DOHH2 (cell line): Measurements from ENCODE around the gene SLC16A12.

Source experiments
- EZH2phosphoT487 ChIP-seq: fragments of 200-600 bp; sonication (generic); IDR thresholded peaks from 2 replicates; pipeline ENCODE4 v1.6.1; 2017; ENCODE audit warnings: borderline replicate concordance, mild to moderate bottlenecking, antibody characterized with exemption, low read length, moderate library complexity, mixed read lengths
- TF ChIP-seq, protein P1 (sequence below): fragments of 200-600 bp; sonication (generic); IDR thresholded peaks from one replicate; pipeline ENCODE4 v1.5.1; 2014; ENCODE audit warnings: antibody characterized with exemption, mild to moderate bottlenecking, low read depth, low read length; ENCODE audit not compliant: poor library complexity, severe bottlenecking

DNA sequence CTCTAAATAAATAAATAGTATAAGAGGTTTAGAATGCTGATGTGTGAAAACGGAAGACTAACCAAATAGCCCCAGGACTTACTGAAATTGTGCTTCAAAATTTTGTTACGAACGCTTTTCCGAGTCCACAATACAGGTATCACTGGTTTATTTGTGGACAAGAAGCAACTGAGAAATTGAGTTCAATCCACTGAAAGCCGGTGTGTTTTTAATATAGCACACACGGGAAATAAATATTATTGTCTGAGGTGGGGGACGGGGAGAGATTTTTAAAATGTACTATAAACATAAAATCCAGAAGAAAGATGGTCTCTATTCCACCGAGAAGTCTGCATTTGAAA lies 598 bp downstream of the SLC16A12 start:
- TF ChIP-seq, protein P1, sequence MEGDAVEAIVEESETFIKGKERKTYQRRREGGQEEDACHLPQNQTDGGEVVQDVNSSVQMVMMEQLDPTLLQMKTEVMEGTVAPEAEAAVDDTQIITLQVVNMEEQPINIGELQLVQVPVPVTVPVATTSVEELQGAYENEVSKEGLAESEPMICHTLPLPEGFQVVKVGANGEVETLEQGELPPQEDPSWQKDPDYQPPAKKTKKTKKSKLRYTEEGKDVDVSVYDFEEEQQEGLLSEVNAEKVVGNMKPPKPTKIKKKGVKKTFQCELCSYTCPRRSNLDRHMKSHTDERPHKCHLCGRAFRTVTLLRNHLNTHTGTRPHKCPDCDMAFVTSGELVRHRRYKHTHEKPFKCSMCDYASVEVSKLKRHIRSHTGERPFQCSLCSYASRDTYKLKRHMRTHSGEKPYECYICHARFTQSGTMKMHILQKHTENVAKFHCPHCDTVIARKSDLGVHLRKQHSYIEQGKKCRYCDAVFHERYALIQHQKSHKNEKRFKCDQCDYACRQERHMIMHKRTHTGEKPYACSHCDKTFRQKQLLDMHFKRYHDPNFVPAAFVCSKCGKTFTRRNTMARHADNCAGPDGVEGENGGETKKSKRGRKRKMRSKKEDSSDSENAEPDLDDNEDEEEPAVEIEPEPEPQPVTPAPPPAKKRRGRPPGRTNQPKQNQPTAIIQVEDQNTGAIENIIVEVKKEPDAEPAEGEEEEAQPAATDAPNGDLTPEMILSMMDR = no peak
- TF ChIP-seq EZH2phosphoT487 = no peak
